Osteoblast (primary cell): ENCODE measurements around the gene CHN2. TPM values are rescaled to one million over a fixed set of nuclear protein-coding genes. Genes with fewer than 3 reads are reported as not detected.

Experiments
- DNase-seq: peaks from one replicate; pipeline ENCODE4 v3.0.0; 2011; ENCODE audit warnings: low spot score, mixed read lengths; ENCODE audit not compliant: insufficient read length; ENCODE audit errors: missing footprints
- H2AFZ ChIP-seq: 2 replicates; pipeline ENCODE4 v1.6.0; 2011; ENCODE audit warnings: mild to moderate bottlenecking, low read length
- H3K27ac ChIP-seq: 2 replicates; pipeline ENCODE4 v1.5.1; 2011; ENCODE audit warnings: mild to moderate bottlenecking, low read depth, low read length, moderate library complexity
- H3K27me3 ChIP-seq: 2 replicates; pipeline ENCODE4 v1.6.0; 2012; ENCODE audit warnings: mild to moderate bottlenecking, control low read depth, inconsistent platforms, low read length, moderate library complexity; ENCODE audit not compliant: insufficient read depth
- H3K36me3 ChIP-seq: 2 replicates; pipeline ENCODE4 v1.5.1; 2011; ENCODE audit warnings: mild to moderate bottlenecking, low read length, control low read depth, moderate library complexity; ENCODE audit not compliant: insufficient read depth
- H3K4me1 ChIP-seq: 2 replicates; pipeline ENCODE4 v1.5.1; 2011; ENCODE audit warnings: mild to moderate bottlenecking, low read length, control low read depth, moderate library complexity; ENCODE audit not compliant: insufficient read depth
- H3K4me2 ChIP-seq: 2 replicates; pipeline ENCODE4 v1.6.0; 2011; ENCODE audit warnings: mild to moderate bottlenecking, low read length; ENCODE audit not compliant: insufficient read depth
- H3K4me3 ChIP-seq: fragments of 200-600 bp; sonication (generic); 3 replicates; pipeline ENCODE4 v1.5.1; 2012; ENCODE audit warnings: mild to moderate bottlenecking, low read length, inconsistent platforms; ENCODE audit not compliant: insufficient read depth
- H3K79me2 ChIP-seq: 2 replicates; pipeline ENCODE4 v1.6.0; 2012; ENCODE audit warnings: mild to moderate bottlenecking, low read length, control low read depth, inconsistent platforms; ENCODE audit not compliant: insufficient read depth
- H3K9me3 ChIP-seq: 2 replicates; pipeline ENCODE4 v1.5.1; 2011; ENCODE audit warnings: low read depth, low read length, control low read depth
- H4K20me1 ChIP-seq: 2 replicates; pipeline ENCODE4 v1.6.0; 2012; ENCODE audit warnings: mild to moderate bottlenecking, low read length, control low read depth; ENCODE audit not compliant: insufficient read depth
- total RNA-seq: library from RNA; depleted of rRNA; stranded (reverse); fragments of >200 nt; gene quantifications from 2 replicates; pipeline ENCODE4 v1.2.3, GENCODE V29; 2012
- TF ChIP-seq, protein P1 (sequence below): IDR thresholded peaks from 2 replicates; pipeline ENCODE4 v1.5.1; 2011; ENCODE audit warnings: mild to moderate bottlenecking, low read depth, low read length, moderate library complexity; ENCODE audit errors: extremely low read depth

Gene CHN2
- total RNA-seq, 1 donor, result under 0.01 TPM

DNA sequence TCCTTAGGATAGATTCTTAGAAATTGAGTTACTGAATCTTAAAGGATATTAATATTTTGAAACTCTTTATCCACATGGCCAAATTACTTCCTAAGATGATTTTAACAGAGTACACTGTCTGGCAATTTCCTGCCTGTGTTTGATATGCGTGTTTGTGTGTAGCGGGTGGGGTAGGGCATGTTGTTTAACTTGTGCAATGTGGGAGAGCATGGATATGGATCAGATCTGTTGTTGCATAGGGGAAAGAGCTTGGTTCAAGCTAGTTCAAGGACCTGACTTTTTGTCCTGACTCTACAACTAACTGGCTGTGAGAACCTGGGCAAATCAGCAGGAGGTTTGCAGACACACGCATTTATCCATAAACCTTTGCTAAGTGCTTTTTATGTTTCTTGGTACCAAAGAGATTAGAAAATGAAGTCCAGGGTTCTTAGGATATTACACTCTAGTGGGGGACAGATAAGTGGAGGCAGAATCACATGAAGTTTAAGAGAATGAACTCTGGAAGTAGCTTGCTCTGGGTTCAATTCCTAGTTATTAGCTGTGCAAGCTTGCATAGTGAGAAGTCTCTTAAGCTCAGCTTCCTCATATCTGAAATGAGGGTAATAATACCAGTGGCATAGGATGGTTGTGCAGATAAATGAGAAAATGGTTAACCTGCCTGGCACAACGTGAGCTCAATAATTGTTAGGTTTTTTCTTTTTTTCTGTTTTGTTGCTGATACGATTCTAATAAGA lies 272.8 kb downstream of the CHN2 start:
- Histone ChIP-seq H4K20me1 (no peaks in the 10 kb centered on the region), H3K9me3 (no peaks in the 10 kb centered on the region), H3K4me1 (no peaks in the 10 kb centered on the region), H3K27ac (no peak overlapping the region), H3K4me2 (no peak overlapping the region), H3K27me3 (peaks cover 2% of the 10 kb centered on the region), H2AFZ (no peak overlapping the region), H3K36me3 (no peaks in the 10 kb centered on the region), H3K79me2 (no peaks in the 10 kb centered on the region), H3K4me3 (no peak overlapping the region)
- TF ChIP-seq, protein P1, sequence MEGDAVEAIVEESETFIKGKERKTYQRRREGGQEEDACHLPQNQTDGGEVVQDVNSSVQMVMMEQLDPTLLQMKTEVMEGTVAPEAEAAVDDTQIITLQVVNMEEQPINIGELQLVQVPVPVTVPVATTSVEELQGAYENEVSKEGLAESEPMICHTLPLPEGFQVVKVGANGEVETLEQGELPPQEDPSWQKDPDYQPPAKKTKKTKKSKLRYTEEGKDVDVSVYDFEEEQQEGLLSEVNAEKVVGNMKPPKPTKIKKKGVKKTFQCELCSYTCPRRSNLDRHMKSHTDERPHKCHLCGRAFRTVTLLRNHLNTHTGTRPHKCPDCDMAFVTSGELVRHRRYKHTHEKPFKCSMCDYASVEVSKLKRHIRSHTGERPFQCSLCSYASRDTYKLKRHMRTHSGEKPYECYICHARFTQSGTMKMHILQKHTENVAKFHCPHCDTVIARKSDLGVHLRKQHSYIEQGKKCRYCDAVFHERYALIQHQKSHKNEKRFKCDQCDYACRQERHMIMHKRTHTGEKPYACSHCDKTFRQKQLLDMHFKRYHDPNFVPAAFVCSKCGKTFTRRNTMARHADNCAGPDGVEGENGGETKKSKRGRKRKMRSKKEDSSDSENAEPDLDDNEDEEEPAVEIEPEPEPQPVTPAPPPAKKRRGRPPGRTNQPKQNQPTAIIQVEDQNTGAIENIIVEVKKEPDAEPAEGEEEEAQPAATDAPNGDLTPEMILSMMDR, result no peak
- no peak for DNase-seq

DNA sequence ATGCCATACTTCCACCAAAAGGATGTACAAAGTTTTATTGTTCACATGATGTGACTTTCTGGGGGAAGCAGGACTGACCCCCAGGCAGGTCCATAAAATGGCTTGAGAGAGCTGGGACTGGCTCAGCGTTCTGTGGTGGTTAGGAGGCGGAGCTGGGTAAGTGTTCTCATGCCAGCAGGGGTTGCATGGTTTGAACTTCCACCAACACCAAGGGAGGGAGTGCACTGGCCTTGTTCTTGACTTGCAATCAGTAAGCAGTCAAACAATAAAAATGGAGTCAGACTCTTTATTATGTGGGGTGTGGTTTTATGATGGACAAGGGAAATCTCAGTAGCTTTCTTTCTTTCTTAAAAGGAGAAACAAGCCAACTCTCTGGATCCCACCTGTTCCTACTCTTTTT lies 273.6 kb downstream of the CHN2 start:
- no peaks in the 10 kb centered on the region for H3K36me3 ChIP-seq
- no peak overlapping the region for H3K27ac ChIP-seq
- no peaks in the 10 kb centered on the region for H3K79me2 ChIP-seq
- no peaks in the 10 kb centered on the region for H3K9me3 ChIP-seq
- H3K27me3 ChIP-seq, result peaks cover 2% of the 10 kb centered on the region
- DNase-seq, result no peak
- H3K4me2 ChIP-seq, result no peak overlapping the region
- no peaks in the 10 kb centered on the region for H3K4me1 ChIP-seq
- H2AFZ ChIP-seq, result no peak overlapping the region
- no peak overlapping the region for H3K4me3 ChIP-seq
- H4K20me1 ChIP-seq, result no peaks in the 10 kb centered on the region
- TF ChIP-seq, protein P1, result no peak

DNA sequence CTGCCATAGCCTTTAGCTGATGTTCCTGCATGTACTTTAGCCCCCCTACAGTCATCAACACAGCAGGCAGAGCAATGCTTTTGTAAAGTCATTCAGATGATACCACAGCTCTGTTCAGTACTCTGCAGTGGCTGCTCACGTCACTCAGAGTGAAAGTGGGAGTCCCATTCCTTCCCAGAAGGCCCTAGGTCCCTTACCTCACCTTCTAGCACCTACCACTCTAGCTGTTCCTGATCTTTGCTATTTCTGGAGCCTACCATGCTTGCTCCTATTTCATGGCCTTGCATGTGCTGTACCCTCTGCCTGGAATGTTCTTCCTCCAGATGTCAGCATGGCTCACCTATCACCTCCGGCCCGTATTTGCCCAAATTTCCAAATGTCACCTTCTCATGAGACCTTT lies 274.7 kb downstream of the CHN2 start:
- Histone ChIP-seq H3K27me3 (peaks cover 2% of the 10 kb centered on the region), H3K36me3 (no peaks in the 10 kb centered on the region), H3K4me2 (no peak overlapping the region), H3K4me3 (no peak overlapping the region), H3K79me2 (no peaks in the 10 kb centered on the region), H3K27ac (no peak overlapping the region), H2AFZ (no peak overlapping the region), H4K20me1 (no peaks in the 10 kb centered on the region), H3K9me3 (no peaks in the 10 kb centered on the region), H3K4me1 (no peaks in the 10 kb centered on the region)
- TF ChIP-seq, protein P1, result no peak
- DNase-seq, result no peak

DNA sequence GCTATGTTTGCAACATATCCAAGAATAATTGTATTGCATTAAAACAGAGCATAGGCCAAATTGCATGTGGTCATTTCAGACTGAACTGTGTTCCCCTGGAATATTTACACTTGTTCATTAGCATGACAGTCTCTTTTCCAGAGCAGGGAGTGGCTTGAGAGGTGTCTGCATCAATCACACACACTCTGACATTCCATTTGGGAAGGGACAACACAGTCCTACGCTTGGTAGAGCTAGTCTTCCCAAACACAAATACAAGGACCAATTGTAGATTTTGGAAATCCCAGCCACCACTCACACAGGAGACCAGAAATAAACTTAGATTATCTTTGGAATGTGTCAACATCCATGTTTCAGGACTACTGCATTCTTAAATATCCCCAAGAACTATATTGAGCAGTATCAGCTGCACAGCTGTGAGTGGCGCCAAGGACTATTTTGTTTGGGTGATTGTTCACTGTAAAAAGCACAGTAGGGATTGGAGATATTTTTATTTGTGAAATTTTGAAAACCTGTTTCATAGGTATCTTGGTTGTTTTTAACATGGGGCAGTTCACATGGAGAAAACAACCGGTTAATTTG lies 275.5 kb downstream of the CHN2 start:
- Histone ChIP-seq H3K36me3 (no peaks in the 10 kb centered on the region), H3K4me1 (no peaks in the 10 kb centered on the region), H3K79me2 (no peaks in the 10 kb centered on the region), H2AFZ (no peak overlapping the region), H3K9me3 (no peaks in the 10 kb centered on the region), H3K4me2 (no peak overlapping the region), H4K20me1 (no peaks in the 10 kb centered on the region), H3K4me3 (no peak overlapping the region), H3K27ac (no peak overlapping the region), H3K27me3 (peaks cover 2% of the 10 kb centered on the region)
- TF ChIP-seq, protein P1, result no peak
- DNase-seq, result no peak
